Omental fat pad (tissue), 4 donors: Measurements from ENCODE around the gene ANKIB1. TPM values are rescaled to one million over a fixed set of nuclear protein-coding genes. Genes with fewer than 3 reads are reported as not detected.

Experiments
- ATAC-seq: fragments of 150-250 bp; one replicate; pipeline ENCODE4 v1.9.1; 2016; ENCODE audit warnings: mild to moderate bottlenecking, moderate library complexity; ENCODE audit not compliant: low FRiP score
- DNase-seq: peaks from one replicate; pipeline ENCODE4 v3.0.0-alpha.2; 2019; ENCODE audit warnings: low spot score
- CTCF ChIP-seq, 3 donors: fragments of 450-650 bp; IDR thresholded peaks; one replicate each; pipeline ENCODE4 v1.5.1; 2016 to 2017; ENCODE audit warnings: antibody characterized with exemption in 3 of 3, mild to moderate bottlenecking in 3 of 3, moderate library complexity in 2 of 3
- total RNA-seq, 4 donors: library from RNA; depleted of rRNA; stranded (reverse); fragments of >200 nt; gene quantifications; one replicate each; pipeline ENCODE4 v1.1.0, GENCODE V29; 2016

The ANKIB1 gene
- total RNA-seq, 4 donors from 2014 or later, result 30.6 to 55.2 (median 36.3) TPM

- DNase-seq (no peak), ATAC-seq (no peak)
- TF ChIP-seq CTCF (IDR thresholded peaks at IDR 0.05), result no peak
Measured at GRCh38 chr7:92362131-92362530, 116.4 kb downstream of the ANKIB1 start.

GRCh38 chr7:92366730-92367129 lies 121.0 kb downstream of the ANKIB1 start:
- no peak for TF ChIP-seq CTCF (IDR thresholded peaks at IDR 0.05)
- DNase-seq (no peak), ATAC-seq (no peak)

GRCh38 chr7:92368741-92369140 lies 123.0 kb downstream of the ANKIB1 start:
- ATAC-seq, result no peak
- DNase-seq, result no peak
- TF ChIP-seq CTCF (IDR thresholded peaks at IDR 0.05), result no peak

DNA sequence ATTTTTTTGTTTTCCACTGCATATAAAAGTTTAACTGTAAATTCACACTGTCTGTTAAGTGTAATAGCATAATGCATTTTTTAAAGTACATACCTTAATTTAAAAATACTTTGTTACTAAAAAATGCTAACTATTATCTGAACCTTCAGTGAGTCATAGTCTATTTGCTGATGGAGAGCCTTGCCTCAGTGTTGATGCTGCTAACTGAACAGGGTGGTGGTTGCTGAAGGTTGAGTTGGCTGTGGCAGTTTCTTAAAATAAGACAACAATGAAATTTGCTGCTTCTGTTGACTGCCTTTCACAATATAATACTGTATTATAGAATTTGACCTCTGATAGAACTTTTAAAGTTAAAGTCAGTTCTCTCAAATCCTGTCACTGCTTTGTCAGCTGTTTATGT lies 129.2 kb downstream of the ANKIB1 start:
- DNase-seq (no peak), ATAC-seq (no peak)
- no peak for TF ChIP-seq CTCF (IDR thresholded peaks at IDR 0.05)

- ATAC-seq (no peak), DNase-seq (no peak)
- no peak for TF ChIP-seq CTCF (IDR thresholded peaks at IDR 0.05)
Measured at GRCh38 chr7:92391071-92391470, 145.3 kb downstream of the ANKIB1 start.

- TF ChIP-seq CTCF (IDR thresholded peaks at IDR 0.05), result no peak
- ATAC-seq (no peak), DNase-seq (no peak)
Measured at GRCh38 chr7:92397542-92397941, 151.8 kb downstream of the ANKIB1 start.

GRCh38 chr7:92400013-92400412 lies 154.2 kb downstream of the ANKIB1 start:
- TF ChIP-seq CTCF (IDR thresholded peaks at IDR 0.05), result no peak
- no peak for ATAC-seq
- no peak for DNase-seq
